Brain microvascular endothelial cell (primary cell): ENCODE measurements around the gene KMT2A.

Experiments
- DNase-seq: peaks from one replicate; pipeline ENCODE4 v3.0.0-alpha.2; 2020
- H3K27ac ChIP-seq: fragments of 250-450 bp; sonication (Bioruptor Pico); 2 replicates; pipeline ENCODE4 v1.5.1; 2020; ENCODE audit warnings: mild to moderate bottlenecking, moderate library complexity
- H3K27me3 ChIP-seq: fragments of 250-450 bp; sonication (Bioruptor Pico); replicated peaks from 2 replicates; pipeline ENCODE4 v1.5.1; 2020; ENCODE audit warnings: mild to moderate bottlenecking
- H3K36me3 ChIP-seq: fragments of 250-450 bp; sonication (Bioruptor Pico); replicated peaks from 2 replicates; pipeline ENCODE4 v1.5.1; 2020; ENCODE audit warnings: mild to moderate bottlenecking
- H3K4me3 ChIP-seq: 2 replicates; pipeline ENCODE4 v1.5.1; 2011; ENCODE audit warnings: low read depth, mild to moderate bottlenecking, control low read depth, low read length, moderate library complexity
- in situ Hi-C: cut with HindIII; loops from 2 replicates; pipeline ENCODE4 v1.10.0; 2017; ENCODE audit warnings: low sequenced_read_pairs, low pct_ligation_motif_present
- TF ChIP-seq, protein P1 (sequence below): IDR thresholded peaks from 2 replicates; pipeline ENCODE4 v1.5.1; 2011; ENCODE audit warnings: low read depth, mild to moderate bottlenecking, moderate library complexity, low read length, control low read depth, inconsistent platforms; ENCODE audit errors: missing control alignments

KMT2A gene

DNA sequence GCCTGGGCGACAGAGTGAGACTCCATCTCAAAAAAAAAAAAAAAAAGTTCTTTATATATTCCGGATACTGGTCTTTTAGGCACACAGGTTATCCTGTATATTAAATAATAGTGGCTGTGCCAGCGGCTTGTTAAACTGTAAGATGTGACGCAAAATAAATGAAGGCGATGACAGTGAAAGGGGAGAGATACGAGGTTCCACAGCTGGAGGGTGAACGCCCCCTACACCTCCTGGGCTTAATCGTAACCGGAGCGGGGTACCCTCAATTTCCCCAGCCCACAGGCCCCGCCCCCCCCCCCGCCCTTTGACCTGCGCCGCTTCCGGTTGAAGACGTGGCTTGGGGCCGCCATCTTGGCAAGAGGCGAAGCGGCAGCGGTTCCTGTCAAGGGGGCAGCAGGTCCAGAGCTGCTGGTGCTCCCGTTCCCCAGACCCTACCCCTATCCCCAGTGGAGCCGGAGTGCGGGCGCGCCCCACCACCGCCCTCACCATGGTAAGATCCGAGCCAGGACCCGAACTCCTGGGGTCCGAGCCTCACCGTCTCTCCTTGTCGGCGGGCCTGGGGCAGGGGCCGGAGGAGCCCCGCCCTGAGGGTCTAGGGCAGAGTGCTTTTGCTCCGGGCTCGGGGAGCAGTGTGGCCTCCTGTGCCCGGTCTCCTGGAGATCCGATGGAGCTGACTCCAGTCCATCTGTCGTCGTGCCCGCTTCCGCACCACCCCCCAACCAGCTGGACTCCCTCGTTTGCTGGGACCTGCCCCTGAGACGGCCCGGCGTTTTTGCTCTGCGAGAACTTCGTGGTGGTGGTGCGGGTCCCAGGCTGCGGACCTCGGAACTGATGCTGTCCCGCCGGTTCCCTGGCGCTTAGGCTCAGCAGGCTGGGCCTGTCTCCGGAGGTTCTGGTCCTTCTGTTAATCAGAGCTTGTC, 136.0 kb downstream of the KMT2A start, which contains the start of gene ARCN1:
Gene ARCN1, plus strand, starts transcription at position 349 of the 920 bp plus-strand sequence. Its CDS starts 139 bp downstream, at position 488.
- Histone ChIP-seq H3K27me3 (no peaks in the 10 kb centered on the region), H3K4me3 (peak within 1 kb of the TSS; percentile 97), H3K36me3 (peaks cover 9% of the 10 kb centered on the region), H3K27ac (peak within 1 kb of the TSS; percentile 98)
- TF ChIP-seq, protein P1, sequence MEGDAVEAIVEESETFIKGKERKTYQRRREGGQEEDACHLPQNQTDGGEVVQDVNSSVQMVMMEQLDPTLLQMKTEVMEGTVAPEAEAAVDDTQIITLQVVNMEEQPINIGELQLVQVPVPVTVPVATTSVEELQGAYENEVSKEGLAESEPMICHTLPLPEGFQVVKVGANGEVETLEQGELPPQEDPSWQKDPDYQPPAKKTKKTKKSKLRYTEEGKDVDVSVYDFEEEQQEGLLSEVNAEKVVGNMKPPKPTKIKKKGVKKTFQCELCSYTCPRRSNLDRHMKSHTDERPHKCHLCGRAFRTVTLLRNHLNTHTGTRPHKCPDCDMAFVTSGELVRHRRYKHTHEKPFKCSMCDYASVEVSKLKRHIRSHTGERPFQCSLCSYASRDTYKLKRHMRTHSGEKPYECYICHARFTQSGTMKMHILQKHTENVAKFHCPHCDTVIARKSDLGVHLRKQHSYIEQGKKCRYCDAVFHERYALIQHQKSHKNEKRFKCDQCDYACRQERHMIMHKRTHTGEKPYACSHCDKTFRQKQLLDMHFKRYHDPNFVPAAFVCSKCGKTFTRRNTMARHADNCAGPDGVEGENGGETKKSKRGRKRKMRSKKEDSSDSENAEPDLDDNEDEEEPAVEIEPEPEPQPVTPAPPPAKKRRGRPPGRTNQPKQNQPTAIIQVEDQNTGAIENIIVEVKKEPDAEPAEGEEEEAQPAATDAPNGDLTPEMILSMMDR: peak; percentile 3
- in situ Hi-C loops: no loop called here
- DNase-seq: peak; percentile 44

DNA sequence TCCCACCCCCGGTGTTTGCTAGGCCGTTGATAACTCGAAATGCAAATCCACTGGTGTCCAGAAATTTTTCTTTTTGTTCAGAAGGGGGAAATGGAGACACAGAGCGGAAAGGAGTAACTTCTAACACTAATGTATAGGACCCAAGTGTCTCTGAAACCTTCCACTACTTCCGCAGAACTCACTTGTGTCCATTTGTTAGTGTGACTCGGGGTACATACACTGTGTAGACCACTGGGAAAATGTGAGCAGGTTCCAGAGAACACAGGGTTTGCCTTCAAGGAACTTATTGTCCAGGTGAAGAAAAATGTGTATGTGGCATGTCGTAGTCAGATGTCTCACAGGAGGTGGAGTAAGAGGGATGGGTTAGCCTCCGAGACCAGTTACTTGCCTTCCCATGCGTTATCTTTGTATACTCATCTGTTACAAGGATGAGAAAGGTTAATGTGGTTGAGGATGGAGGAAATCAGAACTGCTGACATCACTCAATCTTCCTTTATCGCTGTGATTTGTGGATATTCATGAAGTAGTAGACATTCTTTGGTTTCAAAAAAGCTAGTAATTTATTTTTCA, 136.8 kb downstream of the KMT2A start:
- TF ChIP-seq, protein P1: no peak
- Histone ChIP-seq H3K4me3 (peak overlapping the region; percentile 97), H3K36me3 (peaks cover 9% of the 10 kb centered on the region), H3K27ac (peak overlapping the region; percentile 98), H3K27me3 (no peaks in the 10 kb centered on the region)
- DNase-seq: peak; percentile 62
- in situ Hi-C loops: no loop called here

DNA sequence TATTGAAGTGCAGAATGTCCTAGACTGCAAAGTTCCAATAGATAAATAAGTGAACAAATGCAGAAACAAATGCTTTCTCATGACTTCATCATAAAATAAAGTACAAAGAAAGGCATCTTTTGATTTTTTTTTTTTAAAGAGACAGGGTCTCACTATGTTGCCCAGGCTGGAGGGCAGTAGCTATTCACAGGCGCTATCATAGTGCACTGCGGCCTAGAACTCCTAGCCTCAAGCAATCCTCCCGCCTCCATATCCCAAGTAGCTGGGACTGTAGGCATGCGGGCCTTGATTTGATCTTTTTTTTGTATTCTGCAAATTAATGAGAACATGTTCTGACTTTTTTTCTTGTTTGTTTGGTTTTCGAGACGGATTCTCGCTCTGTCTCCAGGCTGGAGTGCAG, 138.3 kb downstream of the KMT2A start:
- TF ChIP-seq, protein P1: no peak
- DNase-seq: no peak
- Histone ChIP-seq H3K4me3 (peak overlapping the region; percentile 97), H3K27ac (no peak overlapping the region), H3K36me3 (peaks cover 9% of the 10 kb centered on the region), H3K27me3 (no peaks in the 10 kb centered on the region)
- in situ Hi-C loops: no loop called here
